ENCODE measurements around the gene XIRP1.
A peak's percentile ranks its signal among the peaks of the same experiment; 100 is the strongest.
"Not testable (repeated sequence)": the region's sequence is repeated elsewhere in the genome, so short reads cannot be mapped to it uniquely, and the experiment has no call there.

XIRP1 gene

DNA sequence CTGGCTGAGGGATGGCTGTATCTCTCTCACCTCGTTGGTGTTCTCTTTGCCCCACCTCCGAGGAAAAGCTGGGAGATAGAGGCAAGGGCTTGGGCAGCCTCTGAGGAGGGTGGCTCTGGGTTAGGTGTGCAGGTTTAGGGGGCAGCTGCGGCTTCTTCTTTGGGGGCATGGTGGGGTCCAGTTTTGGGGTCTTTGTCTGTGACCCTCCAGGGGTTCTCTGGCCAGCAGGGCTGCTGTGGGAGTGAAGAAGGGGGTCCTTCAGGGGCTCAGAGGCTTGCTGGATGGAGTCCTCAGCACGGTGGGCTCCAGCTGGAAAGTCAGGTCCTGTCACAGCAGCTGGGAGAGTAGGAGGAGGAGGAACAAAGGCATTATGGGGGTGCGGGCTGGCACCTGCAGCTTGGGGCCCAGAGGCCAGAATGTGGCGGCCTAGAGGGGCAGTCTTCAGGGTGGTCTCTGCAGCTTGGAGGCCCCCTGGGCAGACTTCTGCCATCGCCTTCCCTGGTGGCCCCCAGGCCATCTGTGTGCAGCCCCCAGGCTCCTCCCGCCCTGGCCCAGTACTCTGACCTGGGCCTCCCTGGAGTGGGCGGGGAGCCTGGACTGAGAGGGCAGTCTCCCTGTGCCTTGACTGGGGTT, 7.0 kb downstream of the XIRP1 start:
- no peak for DNase-seq (ENCODE audit: low read depth)

DNA sequence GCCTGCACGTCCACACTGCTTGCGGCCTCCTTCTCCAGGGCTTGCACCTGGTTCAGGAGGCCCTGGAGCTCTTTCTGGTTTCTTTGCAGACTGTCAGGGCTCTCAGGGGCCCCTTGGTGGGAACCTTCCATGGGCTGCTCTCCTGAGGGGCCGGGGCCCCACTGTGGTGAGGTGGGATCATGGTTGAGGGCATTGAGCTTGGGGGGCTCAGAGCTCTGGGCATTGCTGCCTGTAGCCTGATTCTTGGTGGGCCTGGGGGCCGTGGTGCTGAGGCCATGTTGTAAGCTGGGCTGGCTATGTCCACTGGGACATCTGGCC, 7.5 kb downstream of the XIRP1 start:
- no peak for DNase-seq (ENCODE audit: low read depth)

DNA sequence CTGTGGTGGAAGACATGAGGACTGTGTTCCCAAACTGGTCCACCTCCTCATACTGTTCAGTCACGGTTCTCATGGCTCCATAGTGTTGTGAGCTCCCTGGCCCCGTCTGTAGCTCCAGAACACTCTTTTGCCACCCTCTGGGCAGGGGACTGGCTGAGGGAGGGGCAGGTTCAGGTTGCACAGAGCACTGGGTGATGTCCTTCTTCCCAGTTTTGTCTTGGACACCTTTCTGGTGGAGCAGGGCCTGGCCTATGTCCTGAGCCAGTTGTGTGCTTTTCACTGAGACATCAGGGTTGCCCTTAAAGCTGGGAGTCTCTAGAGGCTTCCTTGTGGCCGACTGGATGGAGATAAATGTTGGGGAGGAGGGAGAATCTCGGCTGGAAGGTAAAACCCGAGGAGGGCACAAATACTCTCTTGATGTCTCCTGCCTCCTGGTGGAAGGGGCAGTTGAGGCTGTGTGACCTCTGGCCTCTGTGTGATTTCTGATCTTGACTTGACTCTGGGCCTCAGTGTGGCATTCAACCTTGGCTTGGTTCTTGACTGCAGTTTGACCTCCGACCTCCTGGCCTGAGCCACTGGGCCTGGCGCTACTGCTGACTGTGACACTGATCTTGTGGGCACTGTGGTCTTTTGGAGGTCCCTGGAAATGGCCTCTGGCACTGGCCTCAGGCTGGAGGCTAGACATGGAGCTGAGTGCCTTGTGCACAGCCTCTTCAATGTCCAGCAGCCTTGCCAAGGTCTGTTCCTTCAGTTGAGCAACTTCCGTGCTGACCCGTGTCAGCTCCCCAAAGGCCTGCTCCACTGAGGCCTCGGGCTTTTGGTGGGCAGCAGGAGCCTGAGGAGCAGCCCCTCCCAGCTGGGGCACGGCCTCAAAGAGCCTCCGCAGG, 8.1 kb downstream of the XIRP1 start:
- no peak for DNase-seq (ENCODE audit: low read depth)

DNA sequence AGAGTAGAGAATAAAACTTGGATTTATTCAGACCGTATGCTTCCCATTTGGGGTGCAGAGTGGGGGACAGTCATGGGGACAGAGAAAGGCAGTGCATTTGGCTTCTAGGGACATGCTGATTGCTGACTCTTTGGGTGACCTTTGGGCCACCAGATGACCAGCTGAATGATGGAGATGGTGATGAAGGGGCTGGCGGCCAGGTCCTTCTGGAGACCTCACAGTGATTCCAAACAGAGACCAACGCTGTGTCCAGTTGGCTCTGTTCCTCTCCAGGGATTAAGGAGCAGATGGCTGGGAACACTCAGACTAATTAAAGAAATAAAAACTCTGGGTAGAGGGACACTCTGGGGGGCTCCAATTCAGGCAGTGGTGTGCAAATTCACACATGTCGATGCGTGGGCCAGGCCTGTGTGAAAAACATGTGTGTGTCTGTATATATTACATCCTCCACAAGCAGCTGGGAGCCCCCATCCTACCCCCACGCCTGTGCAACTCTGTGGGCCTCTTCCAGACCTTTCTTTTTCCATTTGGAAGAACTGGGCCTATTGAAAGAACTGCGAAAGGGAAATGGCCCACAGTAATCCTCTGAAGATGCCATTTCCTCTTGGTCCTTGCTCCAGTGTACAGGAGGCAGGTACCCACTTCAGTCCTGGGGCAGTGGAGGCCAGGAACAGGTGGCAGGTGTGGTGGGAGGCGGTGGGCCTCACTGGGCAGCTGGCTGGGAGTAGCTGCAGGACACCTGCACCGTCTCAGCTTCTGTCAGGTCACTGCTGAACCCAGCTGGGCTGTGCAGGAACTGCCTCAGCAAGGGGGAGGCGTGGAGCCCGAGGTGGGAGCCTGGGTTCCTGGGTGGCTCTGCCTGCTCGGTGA, 8.9 kb downstream of the XIRP1 start:
- no peak for DNase-seq (ENCODE audit: low read depth)

DNA sequence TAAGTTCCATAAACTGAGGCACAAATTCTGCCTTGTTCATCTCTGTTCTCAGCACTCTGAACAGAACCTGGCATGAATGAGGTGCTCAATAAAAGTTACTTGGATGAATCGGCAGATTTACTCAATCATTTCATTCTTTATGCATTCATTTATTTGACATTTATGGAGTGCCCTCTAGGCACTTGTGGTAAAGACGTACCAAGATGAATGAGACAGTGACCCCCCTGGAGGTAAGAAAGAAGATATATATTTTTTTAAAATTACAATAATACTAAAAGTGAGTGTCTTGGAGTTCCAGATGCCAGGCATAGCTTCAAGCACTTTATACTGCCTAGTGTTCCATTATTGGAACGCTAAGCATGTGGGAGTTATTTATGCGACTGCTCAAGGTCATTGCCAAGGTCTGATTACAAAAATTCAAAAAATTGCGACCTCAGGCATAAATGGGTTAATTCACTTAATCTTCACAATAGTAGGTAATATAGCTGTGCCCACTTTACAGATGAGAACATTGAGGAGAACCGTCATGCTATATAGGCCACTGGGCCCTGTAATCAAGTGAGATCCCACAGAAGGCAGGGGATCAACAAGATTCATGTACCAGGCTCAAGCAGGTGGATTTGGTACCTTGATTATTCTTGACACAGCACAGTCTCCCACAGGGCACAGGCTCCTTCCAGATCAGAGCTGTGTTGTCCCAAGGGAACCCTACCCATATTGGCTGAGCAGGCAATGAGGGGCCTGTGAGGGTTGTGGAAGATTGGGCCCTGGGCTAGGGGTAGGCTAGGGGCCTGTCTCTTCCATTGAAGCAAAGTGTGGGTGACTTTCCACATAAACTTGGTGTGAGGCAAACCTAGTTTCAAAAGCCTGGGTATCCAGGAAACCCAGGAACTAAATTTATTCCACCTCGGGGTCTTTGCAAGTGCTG, 10.7 kb downstream of the XIRP1 start:
- no peak for DNase-seq (ENCODE audit: low read depth)

DNA sequence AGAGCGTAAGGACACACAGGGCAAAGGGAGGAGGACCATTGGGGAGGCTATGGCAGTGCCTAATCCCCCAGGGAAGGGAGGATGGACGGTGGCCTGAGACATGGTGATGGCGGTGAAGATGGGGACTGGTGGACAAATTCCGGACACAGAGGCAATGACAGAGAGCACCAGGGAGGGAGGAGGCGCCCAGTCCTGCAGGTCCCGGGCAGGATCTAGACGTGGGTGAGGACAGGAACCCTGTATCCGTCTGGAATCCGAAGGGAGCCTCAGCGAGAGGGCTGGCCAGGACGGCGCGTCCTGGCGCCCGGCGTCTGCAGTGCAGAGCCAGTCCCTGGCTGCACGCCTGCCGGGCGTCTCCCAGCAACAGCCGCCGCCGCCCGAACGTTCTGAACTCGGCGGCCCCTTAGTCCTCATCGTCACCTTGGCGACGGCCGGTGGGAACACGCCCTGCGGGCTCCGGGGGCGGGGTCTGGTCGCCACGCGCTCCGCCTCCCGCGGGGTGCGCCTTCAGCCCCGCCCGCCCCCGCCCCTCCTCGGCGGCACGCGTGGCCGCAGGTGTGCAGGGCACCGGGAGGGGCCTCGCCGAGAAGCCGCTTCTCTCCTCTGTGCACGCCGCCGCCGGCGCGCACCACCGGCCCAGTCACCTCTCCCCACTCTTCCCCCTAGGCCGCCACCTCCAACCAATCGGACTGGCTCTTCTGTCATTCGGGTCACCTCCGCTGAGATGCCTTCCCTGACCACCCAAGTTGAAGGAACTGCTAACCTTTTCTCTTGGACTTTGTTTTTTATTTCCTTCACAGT, 11.6 kb downstream of the XIRP1 start:
- DNase-seq (ENCODE audit: low read depth) = peak; percentile 78

DNA sequence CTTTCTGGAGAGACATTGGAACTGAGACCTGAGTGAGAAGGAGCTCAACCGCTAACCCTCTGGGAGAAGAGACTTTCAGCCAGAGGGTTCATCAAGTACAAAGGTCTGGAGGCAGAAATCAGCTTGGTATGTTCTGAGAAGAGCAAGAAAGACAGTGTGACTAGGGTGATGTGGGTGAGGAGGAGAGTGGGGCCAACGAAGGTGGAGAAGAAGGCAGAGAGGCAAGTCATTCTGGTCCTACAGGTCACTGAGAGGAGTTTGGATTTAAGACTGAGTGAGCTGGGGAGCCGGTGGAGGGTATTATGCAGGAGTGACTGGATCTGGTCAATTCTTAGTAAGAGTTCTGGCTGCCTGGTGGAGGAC, 12.2 kb downstream of the XIRP1 start:
- DNase-seq (ENCODE audit: low read depth) = no peak

- no peak for DNase-seq (ENCODE audit: low read depth)
Observed at GRCh38 chr3:39178553-39178952, 13.8 kb downstream of the XIRP1 start.

DNA sequence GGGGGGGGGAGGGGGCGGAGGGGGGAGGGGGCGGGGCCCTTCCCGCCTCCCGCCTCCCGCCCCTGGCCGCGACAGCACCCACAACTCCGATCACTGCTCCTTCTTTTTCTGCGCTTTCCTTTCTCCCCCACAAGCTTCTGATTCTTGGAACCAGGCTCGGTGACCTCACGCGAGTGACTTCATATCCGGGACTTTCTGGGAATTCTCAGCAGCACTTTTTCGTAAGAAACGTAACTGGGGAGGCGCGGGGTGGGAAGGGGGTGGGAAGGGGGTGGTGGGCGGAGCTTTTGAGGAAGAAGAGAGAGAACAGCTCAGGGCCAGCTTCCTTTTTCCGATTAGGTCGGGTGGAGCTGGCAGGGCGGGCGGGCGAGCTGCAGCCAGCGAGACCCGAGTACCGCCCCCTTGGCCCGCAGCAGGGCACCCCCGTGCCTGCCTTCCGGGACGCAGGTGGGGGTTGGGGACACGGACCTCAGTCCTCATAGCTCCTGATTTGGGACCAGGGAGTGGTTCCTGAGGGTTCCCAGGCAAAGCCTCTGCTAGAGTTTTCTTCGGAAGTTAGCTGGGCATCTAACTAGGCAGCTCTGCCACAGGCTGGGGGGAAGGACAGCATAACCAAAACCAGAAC, 14.6 kb downstream of the XIRP1 start:
- DNase-seq (ENCODE audit: low read depth) = peak; percentile 39

DNA sequence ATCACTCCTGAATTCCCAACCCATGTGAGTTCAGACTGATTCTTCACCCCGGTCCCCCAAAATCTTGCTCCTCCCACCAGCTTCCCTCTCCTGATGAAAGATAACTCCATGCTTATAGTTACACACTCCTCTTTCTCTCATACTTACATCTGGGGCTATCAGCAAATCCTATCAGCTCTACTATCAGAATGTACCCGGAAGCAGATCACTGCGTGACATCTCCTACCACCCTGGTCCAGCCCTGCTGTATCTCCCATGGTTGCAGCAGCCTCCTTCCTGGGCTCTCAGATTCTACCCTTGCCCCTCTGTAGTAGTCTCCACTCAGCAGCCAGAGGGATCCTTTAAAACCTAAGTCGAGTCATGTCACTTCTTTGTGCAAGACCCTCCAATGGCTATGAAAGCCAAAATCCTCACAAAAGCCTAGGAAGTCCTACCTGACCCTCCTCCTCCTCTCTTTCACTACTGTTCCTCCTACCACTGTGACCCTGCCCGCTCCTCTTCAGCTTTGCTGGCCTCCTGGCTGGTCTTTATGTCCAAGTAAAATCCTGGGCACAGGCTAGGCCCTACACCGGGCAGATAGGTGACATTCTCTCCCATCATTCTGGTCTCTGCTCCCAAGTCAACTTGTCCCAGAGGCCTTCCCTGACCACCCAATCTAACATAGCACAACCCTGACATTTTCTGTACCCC, 16.2 kb downstream of the XIRP1 start:
- DNase-seq (ENCODE audit: low read depth) = no peak

GRCh38 chr3:39173318-39174125, 18.9 kb downstream of the XIRP1 start:
- DNase-seq (ENCODE audit: low read depth) = no peak

DNA sequence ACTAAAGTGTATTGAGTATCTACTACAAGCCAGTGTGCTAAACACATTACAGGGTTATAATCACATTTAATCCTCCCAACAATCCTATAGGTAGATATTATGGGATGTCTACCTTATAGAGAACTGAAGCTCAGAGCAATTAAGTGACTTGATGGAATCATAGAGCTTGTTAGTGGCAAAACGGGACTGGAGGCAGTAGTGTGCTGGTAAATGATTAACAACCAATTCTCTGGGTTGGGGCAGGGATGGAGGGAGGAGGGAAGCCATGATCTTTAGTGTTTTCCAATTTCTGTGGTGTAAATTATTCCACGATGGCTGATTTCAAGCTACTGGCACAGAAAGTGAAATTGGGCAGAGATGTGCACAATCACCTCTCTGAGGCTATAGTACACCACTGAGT, 20.5 kb downstream of the XIRP1 start:
- no peak for DNase-seq (ENCODE audit: low read depth)

GRCh38 chr3:39170877-39171276, 21.5 kb downstream of the XIRP1 start:
- not testable (repeated sequence) for DNase-seq (ENCODE audit: low read depth)

DNA sequence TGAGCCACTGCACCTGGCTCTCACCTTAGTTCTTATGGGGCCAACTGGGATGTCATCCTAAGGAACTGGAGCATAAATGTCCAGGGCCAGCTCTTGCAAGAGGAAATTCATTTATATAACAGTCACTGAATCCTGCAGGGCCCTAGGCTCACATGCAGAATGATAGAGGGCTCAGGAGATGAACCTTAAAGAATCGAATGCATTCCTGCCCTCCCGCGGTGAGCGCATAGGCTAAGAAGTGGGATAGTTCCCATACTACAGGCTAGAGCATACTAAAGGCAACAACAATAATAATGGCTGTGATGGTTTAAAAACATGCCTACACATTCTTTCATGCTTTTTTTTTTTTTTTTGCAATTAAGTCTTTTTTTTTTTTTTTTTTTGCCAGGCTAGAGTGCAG, 21.9 kb downstream of the XIRP1 start:
- DNase-seq (ENCODE audit: low read depth) = no peak

GRCh38 chr3:39169712-39170111, 22.7 kb downstream of the XIRP1 start:
- DNase-seq (ENCODE audit: low read depth) = no peak

GRCh38 chr3:39168156-39168780, 24.1 kb downstream of the XIRP1 start:
- no peak for DNase-seq (ENCODE audit: low read depth)

DNA sequence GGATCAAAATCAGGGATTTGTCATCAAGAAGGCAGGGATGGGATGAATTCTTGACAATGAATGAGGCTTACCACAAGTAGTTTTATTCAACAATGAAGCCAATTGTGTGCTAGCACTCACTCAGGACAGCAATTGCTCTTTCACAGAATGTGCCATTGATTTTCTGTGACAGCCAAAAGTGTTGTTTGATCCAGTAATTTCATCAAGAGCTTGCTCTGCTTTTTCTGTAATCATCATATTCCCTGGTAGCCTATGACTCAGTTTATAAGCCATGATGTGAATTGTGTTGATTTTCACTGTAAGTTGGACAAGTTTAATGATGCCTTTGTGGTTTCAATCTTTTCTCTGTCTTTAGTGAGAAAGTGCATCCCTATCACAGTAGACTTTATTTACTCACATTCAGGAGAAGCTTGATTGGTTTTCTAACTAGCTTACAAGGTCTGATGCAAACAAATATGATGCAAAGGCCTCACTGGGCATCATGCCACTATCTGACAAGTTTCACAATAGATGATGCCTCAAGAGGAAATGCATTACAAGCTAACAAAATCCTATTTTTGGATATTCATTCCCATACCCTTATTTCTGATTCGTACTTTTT, 25.4 kb downstream of the XIRP1 start:
- no peak for DNase-seq (ENCODE audit: low read depth)

- DNase-seq (ENCODE audit: low read depth) = no peak
Observed at GRCh38 chr3:39166134-39166710, 26.2 kb downstream of the XIRP1 start.
